Measurements from ENCODE around the gene ACVRL1.

ACVRL1 gene

GRCh38 chr12:51924551-51925319, 17.4 kb downstream of the ACVRL1 start:
- H4K8ac ChIP-seq (ENCODE audit: low read depth, low read length): no peak overlapping the region
- H3K36me3 ChIP-seq (ENCODE audit: control insufficient read depth, insufficient read depth, low read length): no peaks in the 10 kb centered on the region
- no peaks in the 10 kb centered on the region for H3K79me2 ChIP-seq (ENCODE audit: control insufficient read depth, insufficient read depth, low read length)
- no peak overlapping the region for H4K5ac ChIP-seq (ENCODE audit: low read length)
- no peak overlapping the region for H2BK120ac ChIP-seq (ENCODE audit: low read depth, low read length)
- no peak overlapping the region for H3K4me3 ChIP-seq (ENCODE audit: low read length)
- DNase-seq: no peak
- H3K23ac ChIP-seq (ENCODE audit: low read length): peak overlapping the region; percentile 32
- no peak overlapping the region for H3K9ac ChIP-seq (ENCODE audit: low read length)
- no peaks in the 10 kb centered on the region for H3K27me3 ChIP-seq (ENCODE audit: insufficient read depth, low read length, poor library complexity)
- H3K18ac ChIP-seq (ENCODE audit: low read length): no peak overlapping the region
- peak overlapping the region; percentile 58 for H3K56ac ChIP-seq (ENCODE audit: low read length)
- no peaks in the 10 kb centered on the region for H3K79me1 ChIP-seq (ENCODE audit: low read length)
- peak overlapping the region; percentile 28 for H2AK5ac ChIP-seq (ENCODE audit: low read length)
- no CpG with 5 or more reads among the region's 5 CpGs for WGBS (ENCODE audit: extremely low coverage, insufficient coverage, low lambda C conversion rate)
- peaks cover 17% of the 10 kb centered on the region for H3K4me1 ChIP-seq (ENCODE audit: control insufficient read depth, low read depth, low read length)
- H2BK15ac ChIP-seq (replicated peaks; ENCODE audit: low read depth): no peak overlapping the region
- H3K4ac ChIP-seq (ENCODE audit: low read depth, low read length): no peak overlapping the region
- H3K27ac ChIP-seq (ENCODE audit: low read depth, low read length): no peak overlapping the region
- no peak overlapping the region for H2BK5ac ChIP-seq (ENCODE audit: low read length)
- no peak overlapping the region for H3K4me2 ChIP-seq (ENCODE audit: low read length)

DNA sequence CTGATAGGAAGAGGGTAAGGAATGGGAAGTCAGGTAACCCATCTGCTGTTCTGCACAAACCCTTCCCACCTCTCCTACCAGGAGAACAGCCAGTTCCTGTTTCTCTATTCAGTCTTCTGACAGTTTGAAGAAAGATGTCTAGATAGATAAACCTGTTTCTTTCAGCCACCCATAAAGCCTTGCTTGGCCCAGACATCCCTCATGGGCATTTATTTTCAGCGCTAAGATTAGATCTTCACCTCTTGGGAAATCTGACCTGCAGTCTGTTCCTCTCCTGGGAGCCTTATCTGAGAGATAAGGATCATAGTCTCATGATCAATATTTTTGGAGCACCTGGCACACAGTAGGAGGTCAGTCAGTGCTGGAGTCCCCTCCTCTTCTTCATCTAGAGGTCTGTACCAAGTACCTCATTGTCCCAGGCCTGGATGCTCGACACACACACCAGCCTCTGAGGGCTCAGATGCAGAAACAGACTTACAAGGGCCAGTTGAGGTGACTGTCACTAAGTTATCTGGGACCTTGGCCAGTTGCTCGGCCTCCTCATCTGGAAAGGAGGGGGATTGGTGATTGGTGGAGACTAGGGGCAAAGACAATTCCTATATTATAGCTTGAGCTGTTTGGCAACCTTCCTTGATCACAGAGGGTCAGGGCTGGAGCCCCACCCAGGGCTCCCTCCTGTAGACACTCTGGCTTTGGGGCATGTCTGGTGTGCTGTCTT, 18.2 kb downstream of the ACVRL1 start:
- Histone ChIP-seq H3K27ac (ENCODE audit: low read depth, low read length) (peak overlapping the region; percentile 20), H4K8ac (ENCODE audit: low read depth, low read length) (no peak overlapping the region), H3K4me2 (ENCODE audit: low read length) (no peak overlapping the region), H2BK120ac (ENCODE audit: low read depth, low read length) (no peak overlapping the region), H3K4me1 (ENCODE audit: control insufficient read depth, low read depth, low read length) (peaks cover 17% of the 10 kb centered on the region), H3K4ac (ENCODE audit: low read depth, low read length) (no peak overlapping the region), H3K23ac (ENCODE audit: low read length) (no peak overlapping the region), H2BK5ac (ENCODE audit: low read length) (no peak overlapping the region), H3K27me3 (ENCODE audit: insufficient read depth, low read length, poor library complexity) (no peaks in the 10 kb centered on the region), H3K18ac (ENCODE audit: low read length) (no peak overlapping the region), H3K36me3 (ENCODE audit: control insufficient read depth, insufficient read depth, low read length) (no peaks in the 10 kb centered on the region), H3K79me2 (ENCODE audit: control insufficient read depth, insufficient read depth, low read length) (no peaks in the 10 kb centered on the region), H4K5ac (ENCODE audit: low read length) (no peak overlapping the region), H2AK5ac (ENCODE audit: low read length) (no peak overlapping the region), H3K4me3 (ENCODE audit: low read length) (no peak overlapping the region), H2BK15ac (replicated peaks; ENCODE audit: low read depth) (no peak overlapping the region), H3K9ac (ENCODE audit: low read length) (no peak overlapping the region), H3K56ac (ENCODE audit: low read length) (peak overlapping the region; percentile 43), H3K79me1 (ENCODE audit: low read length) (no peaks in the 10 kb centered on the region)
- DNase-seq: no peak
- WGBS (ENCODE audit: extremely low coverage, insufficient coverage, low lambda C conversion rate): no CpG with 5 or more reads among the region's 3 CpGs

- Histone ChIP-seq H3K18ac (ENCODE audit: low read length) (no peak overlapping the region), H3K56ac (ENCODE audit: low read length) (peak overlapping the region; percentile 77), H2BK15ac (replicated peaks; ENCODE audit: low read depth) (no peak overlapping the region), H2AK5ac (ENCODE audit: low read length) (no peak overlapping the region), H4K5ac (ENCODE audit: low read length) (no peak overlapping the region), H3K4me1 (ENCODE audit: control insufficient read depth, low read depth, low read length) (peaks cover 16% of the 10 kb centered on the region), H3K36me3 (ENCODE audit: control insufficient read depth, insufficient read depth, low read length) (no peaks in the 10 kb centered on the region), H3K9ac (ENCODE audit: low read length) (peak overlapping the region; percentile 35), H4K8ac (ENCODE audit: low read depth, low read length) (peak overlapping the region; percentile 39), H3K23ac (ENCODE audit: low read length) (no peak overlapping the region), H3K79me2 (ENCODE audit: control insufficient read depth, insufficient read depth, low read length) (no peaks in the 10 kb centered on the region), H3K27ac (ENCODE audit: low read depth, low read length) (peak overlapping the region; percentile 20), H2BK5ac (ENCODE audit: low read length) (peak overlapping the region; percentile 59), H3K4me2 (ENCODE audit: low read length) (no peak overlapping the region), H3K4ac (ENCODE audit: low read depth, low read length) (no peak overlapping the region), H2BK120ac (ENCODE audit: low read depth, low read length) (no peak overlapping the region), H3K79me1 (ENCODE audit: low read length) (no peaks in the 10 kb centered on the region), H3K27me3 (ENCODE audit: insufficient read depth, low read length, poor library complexity) (no peaks in the 10 kb centered on the region), H3K4me3 (ENCODE audit: low read length) (no peak overlapping the region)
- peak; percentile 79 for DNase-seq
- WGBS (ENCODE audit: extremely low coverage, insufficient coverage, low lambda C conversion rate): no CpG with 5 or more reads among the region's 8 CpGs
These were observed 18.8 kb downstream of the ACVRL1 start for GRCh38 chr12:51926064-51926632.

- Histone ChIP-seq H3K27me3 (ENCODE audit: insufficient read depth, low read length, poor library complexity) (no peaks in the 10 kb centered on the region), H3K9ac (ENCODE audit: low read length) (no peak overlapping the region), H3K36me3 (ENCODE audit: control insufficient read depth, insufficient read depth, low read length) (no peaks in the 10 kb centered on the region), H4K8ac (ENCODE audit: low read depth, low read length) (no peak overlapping the region), H2BK15ac (replicated peaks; ENCODE audit: low read depth) (no peak overlapping the region), H4K5ac (ENCODE audit: low read length) (no peak overlapping the region), H3K79me1 (ENCODE audit: low read length) (no peaks in the 10 kb centered on the region), H3K79me2 (ENCODE audit: control insufficient read depth, insufficient read depth, low read length) (no peaks in the 10 kb centered on the region), H3K4me1 (ENCODE audit: control insufficient read depth, low read depth, low read length) (peaks cover 15% of the 10 kb centered on the region), H3K23ac (ENCODE audit: low read length) (no peak overlapping the region), H2BK5ac (ENCODE audit: low read length) (no peak overlapping the region), H3K18ac (ENCODE audit: low read length) (no peak overlapping the region), H3K27ac (ENCODE audit: low read depth, low read length) (no peak overlapping the region), H2BK120ac (ENCODE audit: low read depth, low read length) (no peak overlapping the region), H2AK5ac (ENCODE audit: low read length) (no peak overlapping the region), H3K4me2 (ENCODE audit: low read length) (no peak overlapping the region), H3K4me3 (ENCODE audit: low read length) (no peak overlapping the region), H3K56ac (ENCODE audit: low read length) (no peak overlapping the region), H3K4ac (ENCODE audit: low read depth, low read length) (no peak overlapping the region)
- peak; percentile 77 for DNase-seq
- WGBS (ENCODE audit: extremely low coverage, insufficient coverage, low lambda C conversion rate): no CpG with 5 or more reads among the region's 2 CpGs
These were observed 19.4 kb downstream of the ACVRL1 start for GRCh38 chr12:51926718-51927117.

GRCh38 chr12:51932218-51933076, 25.1 kb downstream of the ACVRL1 start:
- H3K18ac ChIP-seq (ENCODE audit: low read length): no peak overlapping the region
- no peaks in the 10 kb centered on the region for H3K36me3 ChIP-seq (ENCODE audit: control insufficient read depth, insufficient read depth, low read length)
- no peak overlapping the region for H3K4ac ChIP-seq (ENCODE audit: low read depth, low read length)
- no peak overlapping the region for H2AK5ac ChIP-seq (ENCODE audit: low read length)
- no peak overlapping the region for H3K27ac ChIP-seq (ENCODE audit: low read depth, low read length)
- H3K9ac ChIP-seq (ENCODE audit: low read length): no peak overlapping the region
- DNase-seq: no peak
- no peak overlapping the region for H3K4me2 ChIP-seq (ENCODE audit: low read length)
- H2BK5ac ChIP-seq (ENCODE audit: low read length): no peak overlapping the region
- H3K4me3 ChIP-seq (ENCODE audit: low read length): no peak overlapping the region
- H3K23ac ChIP-seq (ENCODE audit: low read length): no peak overlapping the region
- H3K79me1 ChIP-seq (ENCODE audit: low read length): no peaks in the 10 kb centered on the region
- H4K5ac ChIP-seq (ENCODE audit: low read length): no peak overlapping the region
- H2BK120ac ChIP-seq (ENCODE audit: low read depth, low read length): no peak overlapping the region
- H3K79me2 ChIP-seq (ENCODE audit: control insufficient read depth, insufficient read depth, low read length): no peaks in the 10 kb centered on the region
- no CpG with 5 or more reads among the region's 5 CpGs for WGBS (ENCODE audit: extremely low coverage, insufficient coverage, low lambda C conversion rate)
- no peak overlapping the region for H4K8ac ChIP-seq (ENCODE audit: low read depth, low read length)
- H3K4me1 ChIP-seq (ENCODE audit: control insufficient read depth, low read depth, low read length): no peaks in the 10 kb centered on the region
- no peak overlapping the region for H3K56ac ChIP-seq (ENCODE audit: low read length)
- no peaks in the 10 kb centered on the region for H3K27me3 ChIP-seq (ENCODE audit: insufficient read depth, low read length, poor library complexity)
- no peak overlapping the region for H2BK15ac ChIP-seq (replicated peaks; ENCODE audit: low read depth)

All from mesendoderm (in vitro differentiated cells).